Measurements from ENCODE around the gene SLC35G1.

DNA sequence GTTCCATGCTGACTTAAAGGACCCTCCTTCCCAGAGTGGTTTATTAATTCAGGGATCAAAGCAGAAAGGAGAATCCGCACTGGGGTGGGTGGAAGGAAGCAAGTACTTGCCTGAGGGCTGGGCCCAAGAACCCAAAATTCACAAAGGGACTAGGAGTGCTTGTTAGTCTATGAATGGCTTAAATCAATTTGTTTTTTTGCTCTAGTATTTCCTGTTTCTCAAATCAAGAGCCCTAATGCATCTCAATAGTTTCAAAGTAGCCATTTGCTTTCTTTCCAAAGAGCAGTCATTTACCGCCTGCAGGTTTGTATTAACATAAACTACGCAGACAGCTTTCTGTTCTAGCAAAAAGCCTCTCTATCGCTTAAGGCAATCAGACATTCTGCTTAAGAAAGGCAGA is 44.2 kb upstream of the SLC35G1 start:
- TF ChIP-seq, protein P1, sequence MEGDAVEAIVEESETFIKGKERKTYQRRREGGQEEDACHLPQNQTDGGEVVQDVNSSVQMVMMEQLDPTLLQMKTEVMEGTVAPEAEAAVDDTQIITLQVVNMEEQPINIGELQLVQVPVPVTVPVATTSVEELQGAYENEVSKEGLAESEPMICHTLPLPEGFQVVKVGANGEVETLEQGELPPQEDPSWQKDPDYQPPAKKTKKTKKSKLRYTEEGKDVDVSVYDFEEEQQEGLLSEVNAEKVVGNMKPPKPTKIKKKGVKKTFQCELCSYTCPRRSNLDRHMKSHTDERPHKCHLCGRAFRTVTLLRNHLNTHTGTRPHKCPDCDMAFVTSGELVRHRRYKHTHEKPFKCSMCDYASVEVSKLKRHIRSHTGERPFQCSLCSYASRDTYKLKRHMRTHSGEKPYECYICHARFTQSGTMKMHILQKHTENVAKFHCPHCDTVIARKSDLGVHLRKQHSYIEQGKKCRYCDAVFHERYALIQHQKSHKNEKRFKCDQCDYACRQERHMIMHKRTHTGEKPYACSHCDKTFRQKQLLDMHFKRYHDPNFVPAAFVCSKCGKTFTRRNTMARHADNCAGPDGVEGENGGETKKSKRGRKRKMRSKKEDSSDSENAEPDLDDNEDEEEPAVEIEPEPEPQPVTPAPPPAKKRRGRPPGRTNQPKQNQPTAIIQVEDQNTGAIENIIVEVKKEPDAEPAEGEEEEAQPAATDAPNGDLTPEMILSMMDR (IDR thresholded peaks at IDR 0.05), result no peak
- TF ChIP-seq POLR2A (IDR thresholded peaks at IDR 0.05), result no peak
